Thoracic aorta (tissue), 2 donors: ENCODE measurements around the gene ZNF454. TPM values are rescaled to one million over a fixed set of nuclear protein-coding genes. Genes with fewer than 3 reads are reported as not detected.

Source experiments
- ATAC-seq: fragments of 150-250 bp; one replicate; pipeline ENCODE4 v1.8.0; 2017; ENCODE audit warnings: low read depth; ENCODE audit not compliant: insufficient number of reproducible peaks, low FRiP score
- DNase-seq: peaks from one replicate; pipeline ENCODE4 v3.0.0-alpha.2; 2020; ENCODE audit warnings: low spot score
- H3K27ac ChIP-seq, 2 donors: fragments of 200-600 bp; sonication (generic); 1 replicate in 1 of 2; 2 replicates in 1 of 2; pipeline ENCODE4 v1.5.1; 2016; ENCODE audit warnings: mild to moderate bottlenecking in 2 of 2, moderate library complexity in 2 of 2
- H3K27me3 ChIP-seq: fragments of 200-600 bp; sonication (generic); replicated peaks from 2 replicates; pipeline ENCODE4 v1.6.0; 2016; ENCODE audit warnings: mild to moderate bottlenecking; ENCODE audit not compliant: insufficient read depth
- H3K36me3 ChIP-seq: fragments of 200-600 bp; sonication (generic); one replicate; pipeline ENCODE4 v1.5.1; 2016
- H3K4me1 ChIP-seq, 2 donors: fragments of 200-600 bp; sonication (generic); 1 replicate in 1 of 2; 2 replicates in 1 of 2; pipeline versions ENCODE4 v1.5.1 to v1.6.0; 2016; ENCODE audit warnings: low read depth in 2 of 2, mild to moderate bottlenecking in 1 of 2; ENCODE audit not compliant: control insufficient read depth in 1 of 2
- H3K4me3 ChIP-seq: fragments of 200-600 bp; sonication (generic); 2 replicates; pipeline ENCODE4 v1.5.1; 2016; ENCODE audit warnings: mild to moderate bottlenecking
- H3K9me3 ChIP-seq: fragments of 200-600 bp; sonication (generic); 2 replicates; pipeline ENCODE4 v1.5.1; 2016
- CTCF ChIP-seq: fragments of 200-600 bp; sonication (generic); IDR thresholded peaks from one replicate; pipeline ENCODE4 v1.5.1; 2019; ENCODE audit warnings: antibody characterized with exemption
- total RNA-seq, 2 donors: library from RNA; depleted of rRNA; stranded (reverse); fragments of >200 nt; gene quantifications; one replicate each; pipeline versions ENCODE4 v1.1.0 to v1.2.3, GENCODE V29; 2016

The ZNF454 gene
- total RNA-seq, 2 donors from 2014 or later: 2.2 to 8.2 TPM

GRCh38 chr5:178989311-178989710 lies 48.3 kb downstream of the ZNF454 start:
- no peak overlapping the region for H3K27ac ChIP-seq
- H3K27me3 ChIP-seq: no peaks in the 10 kb centered on the region

GRCh38 chr5:178990491-178990890 lies 49.5 kb downstream of the ZNF454 start:
- peaks cover 24% of the 10 kb centered on the region for H3K9me3 ChIP-seq

More at GRCh38 chr5:178989311-178989710, 48.3 kb downstream of the ZNF454 start:
- H3K4me3 ChIP-seq: no peak overlapping the region
- H3K36me3 ChIP-seq: no peaks in the 10 kb centered on the region
- no peak for TF ChIP-seq CTCF
- no peak for ATAC-seq
- no peak for DNase-seq
- H3K4me1 ChIP-seq: no peaks in the 10 kb centered on the region
- peaks cover 33% of the 10 kb centered on the region for H3K9me3 ChIP-seq

GRCh38 chr5:178991190-178992145 lies 50.5 kb downstream of the ZNF454 start:
- TF ChIP-seq CTCF: no peak
- H3K4me3 ChIP-seq: no peak overlapping the region
- no peak overlapping the region for H3K27ac ChIP-seq
- no peaks in the 10 kb centered on the region for H3K4me1 ChIP-seq
- H3K27me3 ChIP-seq: no peaks in the 10 kb centered on the region
- DNase-seq (no peak), ATAC-seq (no peak)
- H3K9me3 ChIP-seq: peaks cover 15% of the 10 kb centered on the region
- no peaks in the 10 kb centered on the region for H3K36me3 ChIP-seq

More at GRCh38 chr5:178990491-178990890, 49.5 kb downstream of the ZNF454 start:
- H3K4me1 ChIP-seq: no peaks in the 10 kb centered on the region
- no peak overlapping the region for H3K4me3 ChIP-seq
- TF ChIP-seq CTCF: no peak
- no peaks in the 10 kb centered on the region for H3K27me3 ChIP-seq
- ATAC-seq: no peak
- H3K27ac ChIP-seq: no peak overlapping the region
- no peaks in the 10 kb centered on the region for H3K36me3 ChIP-seq
- DNase-seq: no peak

GRCh38 chr5:178992291-178992895 lies 51.4 kb downstream of the ZNF454 start:
- Histone ChIP-seq H3K36me3 (no peaks in the 10 kb centered on the region), H3K27me3 (no peaks in the 10 kb centered on the region), H3K9me3 (peaks cover 9% of the 10 kb centered on the region), H3K27ac (no peak overlapping the region), H3K4me1 (no peaks in the 10 kb centered on the region), H3K4me3 (no peak overlapping the region)
- no peak for TF ChIP-seq CTCF
- ATAC-seq (no peak), DNase-seq (no peak)

GRCh38 chr5:178993236-178993765 lies 52.3 kb downstream of the ZNF454 start:
- Histone ChIP-seq H3K4me1 (no peaks in the 10 kb centered on the region), H3K27me3 (no peaks in the 10 kb centered on the region), H3K27ac (no peak overlapping the region), H3K36me3 (no peaks in the 10 kb centered on the region), H3K4me3 (no peak overlapping the region), H3K9me3 (peaks cover 8% of the 10 kb centered on the region)
- TF ChIP-seq CTCF: no peak
- DNase-seq: no peak
- no peak for ATAC-seq
